ENCODE measurements around the gene IGFBP7. TPM values are rescaled to one million over a fixed set of nuclear protein-coding genes. Genes with fewer than 3 reads are reported as not detected.

The IGFBP7 gene, protein sequence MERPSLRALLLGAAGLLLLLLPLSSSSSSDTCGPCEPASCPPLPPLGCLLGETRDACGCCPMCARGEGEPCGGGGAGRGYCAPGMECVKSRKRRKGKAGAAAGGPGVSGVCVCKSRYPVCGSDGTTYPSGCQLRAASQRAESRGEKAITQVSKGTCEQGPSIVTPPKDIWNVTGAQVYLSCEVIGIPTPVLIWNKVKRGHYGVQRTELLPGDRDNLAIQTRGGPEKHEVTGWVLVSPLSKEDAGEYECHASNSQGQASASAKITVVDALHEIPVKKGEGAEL
- 255 and 405 TPM in 2 replicates for total RNA-seq

DNA sequence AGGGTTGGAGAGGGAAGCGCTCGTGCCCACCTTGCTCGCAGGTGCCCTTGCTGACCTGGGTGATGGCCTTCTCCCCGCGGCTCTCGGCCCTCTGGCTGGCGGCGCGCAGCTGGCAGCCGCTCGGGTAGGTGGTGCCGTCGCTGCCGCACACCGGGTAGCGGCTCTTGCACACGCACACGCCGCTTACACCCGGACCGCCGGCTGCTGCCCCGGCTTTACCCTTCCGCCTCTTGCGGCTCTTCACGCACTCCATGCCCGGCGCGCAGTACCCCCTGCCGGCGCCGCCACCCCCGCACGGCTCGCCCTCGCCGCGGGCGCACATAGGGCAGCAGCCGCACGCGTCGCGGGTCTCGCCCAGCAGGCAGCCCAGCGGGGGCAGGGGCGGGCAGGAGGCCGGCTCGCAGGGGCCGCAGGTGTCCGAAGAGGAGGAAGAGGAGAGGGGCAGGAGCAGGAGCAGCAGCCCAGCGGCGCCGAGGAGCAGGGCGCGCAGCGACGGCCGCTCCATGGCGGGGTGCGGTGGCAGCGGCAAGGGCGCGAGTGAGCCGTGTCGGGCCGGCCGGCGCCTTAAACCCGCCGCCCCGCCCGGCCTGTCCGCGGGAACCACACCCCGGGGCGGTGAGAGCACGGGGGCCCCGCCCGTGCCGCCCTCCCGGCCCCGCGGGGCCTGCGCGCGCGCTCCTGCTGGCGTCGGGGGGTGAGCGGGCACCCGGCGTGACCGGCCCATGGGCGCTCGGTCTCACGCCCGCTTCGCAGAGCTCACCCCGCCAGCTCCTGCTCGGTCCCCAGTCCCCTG lies at the start of gene IGFBP7:
Gene IGFBP7 (minus strand): TSS at position 539 of the 793 bp plus-strand sequence. CDS start 34 bp downstream, at position 505.

Other genes with a start within 250 kb of the IGFBP7 start
- 19.2 and 19.7 TPM in 2 replicates for gene REST, start 202.5 kb downstream of the IGFBP7 start, total RNA-seq
- 14.6 and 14.9 TPM in 2 replicates for gene NOA1, start 132.8 kb downstream of the IGFBP7 start, total RNA-seq
- gene POLR2B, start 131.5 kb downstream of the IGFBP7 start, total RNA-seq, result 107 and 115 TPM in 2 replicates